NCI-H2196 treated with DMSO at 0.1 percent for 48 hours (cell line): ENCODE measurements around the gene ZNF407.

Experiments
- DNase-seq: peaks from one replicate; lab custom pipeline; 2025; ENCODE audit not compliant: unreplicated experiment; lab: John Stamatoyannopoulos, UW

The ZNF407 gene

DNA sequence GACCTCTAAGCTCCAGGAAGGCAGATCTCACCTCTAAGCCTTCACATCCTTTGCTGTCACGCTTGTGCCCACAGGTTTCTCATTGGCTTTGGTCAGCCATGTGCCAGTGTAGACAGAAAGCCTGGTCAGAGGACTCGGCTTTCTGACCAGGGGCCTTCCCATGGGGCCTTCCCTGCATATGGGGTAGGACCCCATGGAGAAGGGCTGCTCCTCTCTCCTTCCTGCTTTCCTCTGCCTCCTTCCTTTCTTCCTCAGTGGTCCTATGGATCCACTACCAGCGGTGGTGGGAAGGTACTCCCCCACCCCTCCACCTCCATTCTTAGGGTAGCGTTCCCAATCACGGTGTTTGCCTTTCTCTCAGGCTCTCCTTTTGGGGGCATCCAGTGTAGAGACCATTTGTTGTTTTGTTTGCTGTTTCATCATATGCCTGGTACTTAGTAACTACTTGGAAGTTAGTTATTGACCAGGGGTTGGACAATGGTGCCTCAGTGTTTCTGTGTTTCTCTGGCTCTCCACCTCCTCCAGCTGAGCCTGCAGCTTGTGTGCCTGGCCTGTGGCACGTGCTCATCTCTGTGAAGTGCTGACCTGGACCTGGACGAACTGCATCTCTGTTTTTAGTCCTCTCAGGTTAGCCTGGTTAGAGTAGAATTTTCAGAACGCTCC, 71.6 kb downstream of the ZNF407 start:
- DNase-seq, result no peak

GRCh38 chr18:74672371-74672770, 74.7 kb downstream of the ZNF407 start:
- DNase-seq, result no peak

- DNase-seq, result no peak
These were observed 76.8 kb downstream of the ZNF407 start for GRCh38 chr18:74674487-74674886.

GRCh38 chr18:74679006-74679678, 81.5 kb downstream of the ZNF407 start:
- no peak for DNase-seq

GRCh38 chr18:74679679-74680076, 82.0 kb downstream of the ZNF407 start:
- DNase-seq, result no peak

DNA sequence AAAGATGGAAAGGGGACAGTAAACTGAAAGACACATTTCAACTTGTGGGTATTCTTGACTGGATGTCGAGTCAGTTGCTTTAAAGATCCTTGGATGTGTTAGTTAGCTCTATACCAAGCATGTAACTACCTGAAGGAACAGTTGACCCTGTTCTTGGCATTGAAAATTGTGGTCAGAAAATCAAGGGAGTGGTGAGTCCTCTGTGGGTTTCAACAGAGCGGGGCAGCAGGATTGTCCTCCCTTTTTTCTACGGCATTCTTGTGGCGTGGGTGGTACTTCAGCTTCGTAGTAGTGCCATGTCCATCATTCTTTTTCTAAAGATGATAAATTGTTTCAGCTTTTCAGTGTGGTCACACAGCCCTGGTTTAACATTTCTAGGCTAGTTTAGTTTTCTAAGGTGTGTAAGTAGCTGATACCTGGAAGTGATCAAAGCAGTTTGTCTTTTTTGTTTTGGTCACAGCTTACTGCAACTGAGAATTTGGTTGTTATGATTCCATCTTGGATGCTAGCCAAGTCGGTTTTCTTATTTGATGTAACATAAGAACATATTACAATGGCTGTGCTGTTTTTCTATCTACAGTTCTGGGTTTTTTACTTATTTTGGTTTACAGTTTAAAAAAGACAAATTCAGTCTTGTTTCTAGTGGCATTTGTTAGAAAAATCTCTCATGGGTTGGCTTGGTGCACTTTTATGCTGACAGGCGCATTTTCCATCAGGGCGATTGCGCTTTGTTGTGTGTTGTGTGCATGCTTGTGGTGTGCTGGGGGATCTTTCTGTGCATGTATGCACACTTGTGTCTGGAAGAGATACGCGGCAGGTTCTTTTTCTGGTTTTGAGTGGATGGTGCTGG, 84.7 kb downstream of the ZNF407 start:
- DNase-seq, result no peak

DNA sequence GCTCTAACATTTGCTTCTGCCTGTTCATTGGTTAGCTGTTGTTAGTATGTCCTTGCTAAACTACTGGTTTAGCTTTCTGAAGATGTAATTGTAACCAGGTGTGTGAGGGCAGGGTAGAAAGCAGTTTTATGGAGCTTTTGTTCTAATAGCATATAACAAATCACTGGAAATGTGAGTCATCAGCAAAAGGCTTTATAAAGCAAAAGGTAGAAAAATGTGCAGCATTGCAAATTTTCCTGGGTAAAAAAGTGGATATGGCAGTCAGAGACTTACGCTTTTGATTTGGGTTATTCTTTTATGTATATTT, 85.3 kb downstream of the ZNF407 start:
- DNase-seq, result no peak

DNA sequence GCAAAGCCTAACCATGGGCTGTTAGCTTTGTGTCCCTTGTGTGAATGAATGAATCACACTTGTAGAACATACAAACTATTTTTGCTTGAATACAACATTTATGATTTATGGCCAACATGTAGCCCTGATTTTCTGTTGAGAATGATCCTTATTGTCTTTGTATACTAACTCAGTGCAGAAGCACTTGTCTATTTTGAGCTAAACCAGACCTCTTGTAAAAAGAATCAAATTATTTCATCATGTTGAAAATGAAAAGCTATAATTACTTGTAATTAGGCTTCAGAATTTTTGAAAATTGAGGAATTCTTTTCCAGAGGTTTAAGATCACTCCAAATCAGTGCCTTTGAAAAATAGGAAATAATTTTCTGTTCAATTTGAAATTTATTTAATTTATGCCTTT, 85.9 kb downstream of the ZNF407 start:
- DNase-seq, result no peak

DNA sequence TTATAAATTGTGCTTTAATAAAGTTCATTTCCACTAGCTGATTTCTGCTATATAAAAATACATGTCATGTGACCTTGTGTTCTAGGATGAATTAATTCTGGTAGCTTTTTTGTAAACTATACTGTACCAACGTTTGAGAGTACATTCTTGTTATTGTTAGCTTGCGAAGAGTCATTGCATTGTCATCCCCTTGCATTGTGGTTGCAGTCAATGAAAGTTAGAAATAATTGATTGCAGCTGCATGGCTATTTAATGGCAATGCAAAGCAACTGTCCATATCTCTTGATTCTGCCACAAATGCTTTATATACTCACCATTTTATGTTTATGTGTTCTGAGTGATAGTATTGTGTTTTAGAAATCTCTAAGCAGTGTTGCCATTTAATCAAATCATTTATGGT, 91.6 kb downstream of the ZNF407 start:
- DNase-seq, result no peak

- DNase-seq, result no peak
These were observed 94.8 kb downstream of the ZNF407 start for GRCh38 chr18:74692367-74693013.

- no peak for DNase-seq
These were observed 96.8 kb downstream of the ZNF407 start for GRCh38 chr18:74694436-74694835.

GRCh38 chr18:74695170-74695569, 97.5 kb downstream of the ZNF407 start:
- DNase-seq, result no peak

DNA sequence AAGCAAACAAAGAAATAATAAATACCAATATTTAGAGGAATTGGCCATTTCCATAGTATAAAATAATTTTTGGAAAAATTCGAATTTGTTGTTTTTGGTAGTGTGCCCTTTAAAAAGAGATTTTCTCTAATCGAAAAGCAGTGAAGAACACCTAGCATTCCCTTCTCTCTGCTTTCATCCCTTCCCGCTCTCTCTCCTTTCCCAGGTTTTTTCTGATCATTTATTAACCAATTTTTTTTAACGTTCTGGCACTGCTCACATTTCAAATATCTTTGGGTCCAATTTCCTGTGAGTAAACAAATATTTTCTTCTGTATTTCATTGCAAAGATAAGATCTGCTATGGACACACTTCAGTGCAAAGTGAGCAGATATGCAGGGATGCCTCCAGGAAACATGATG, 101.2 kb downstream of the ZNF407 start:
- no peak for DNase-seq

DNA sequence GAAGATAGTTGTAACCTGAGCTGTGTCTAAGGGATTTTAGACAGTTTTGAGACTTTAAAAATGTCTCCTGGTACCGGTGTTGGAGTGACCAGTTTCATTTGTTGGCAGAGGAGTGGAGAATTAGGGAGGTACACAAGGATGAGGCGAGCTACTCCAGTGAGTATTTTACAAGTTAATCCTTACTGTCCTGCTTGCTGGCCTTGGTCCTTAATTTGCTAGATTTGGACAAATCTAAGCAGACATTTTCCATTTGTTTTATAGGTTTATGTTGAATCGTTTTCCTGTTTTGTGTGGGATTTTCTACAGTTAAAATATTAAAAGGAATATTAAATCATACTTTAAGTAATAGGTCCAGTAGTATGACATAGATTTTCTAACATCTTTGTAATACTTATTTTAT, 101.8 kb downstream of the ZNF407 start:
- no peak for DNase-seq

- no peak for DNase-seq
These were observed 105.3 kb downstream of the ZNF407 start for GRCh38 chr18:74702950-74703349.

GRCh38 chr18:74708169-74708568, 110.5 kb downstream of the ZNF407 start:
- DNase-seq, result no peak

DNA sequence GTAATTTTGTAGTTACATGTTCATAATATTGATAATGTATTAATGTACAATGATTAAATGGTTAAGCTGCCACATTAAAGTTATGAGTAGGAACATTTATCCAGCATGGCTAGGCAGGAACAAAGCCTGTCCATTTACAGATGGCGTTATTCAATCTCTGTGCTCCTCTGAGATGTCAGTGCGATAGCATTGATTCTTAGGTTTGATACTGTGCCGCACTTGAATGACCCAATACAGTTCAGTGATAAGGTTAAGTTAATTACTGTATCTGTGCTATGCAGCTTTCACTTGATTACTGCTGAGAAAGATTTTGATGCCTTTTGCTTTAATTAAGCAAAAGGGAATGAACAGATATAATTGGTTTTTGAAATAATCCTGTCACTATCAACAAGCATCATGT, 111.8 kb downstream of the ZNF407 start:
- DNase-seq, result no peak

GRCh38 chr18:74714120-74714519, 116.5 kb downstream of the ZNF407 start:
- DNase-seq, result no peak

GRCh38 chr18:74714791-74715190, 117.1 kb downstream of the ZNF407 start:
- no peak for DNase-seq

DNA sequence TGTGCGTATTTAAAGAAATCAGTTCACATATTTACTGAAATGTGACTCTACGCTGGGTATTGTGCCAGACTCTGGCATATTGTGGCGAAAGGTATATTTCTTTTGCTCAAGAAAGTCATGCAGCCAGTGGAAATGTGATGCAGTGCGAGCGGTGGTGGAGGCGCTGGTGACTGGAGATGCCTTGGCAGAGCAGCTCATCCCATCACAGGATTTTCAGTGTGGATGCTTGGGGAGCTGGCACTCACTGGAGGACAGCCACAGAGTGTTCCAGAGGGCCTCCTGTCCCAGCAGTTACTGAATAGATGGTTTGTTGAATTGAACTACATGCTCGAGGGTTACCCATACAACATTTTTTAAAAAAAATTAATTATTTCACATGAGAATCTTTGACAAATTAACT, 117.6 kb downstream of the ZNF407 start:
- no peak for DNase-seq

GRCh38 chr18:74715865-74716712, 118.4 kb downstream of the ZNF407 start:
- no peak for DNase-seq
